HL-60 (cell line): ENCODE measurements around the gene EPC1.
A peak's percentile ranks its signal among the peaks of the same experiment; 100 is the strongest.

ENCODE experiments used
- DNase-seq, 2 experiments: peaks; one replicate each; pipeline ENCODE4 v3.0.0-alpha.2; 2010 to 2020; ENCODE audit warnings: low read depth in 1 of 2, low spot score in 1 of 2
- H3K27ac ChIP-seq: fragments of 250-450 bp; sonication (Bioruptor Pico); replicated peaks from 2 replicates; pipeline ENCODE4 v1.5.1; 2020; ENCODE audit warnings: mild to moderate bottlenecking, moderate library complexity
- H3K27me3 ChIP-seq: fragments of 250-450 bp; sonication (Bioruptor Pico); 2 replicates; pipeline ENCODE4 v1.5.1; 2021; ENCODE audit warnings: mild to moderate bottlenecking, moderate library complexity; ENCODE audit not compliant: insufficient read depth, poor library complexity, severe bottlenecking
- H3K4me3 ChIP-seq: replicated peaks from 2 replicates; pipeline ENCODE4 v1.5.1; 2011; ENCODE audit warnings: mild to moderate bottlenecking, control low read depth, low read length; ENCODE audit not compliant: insufficient read depth
- GABPA ChIP-seq: IDR thresholded peaks from 2 replicates; pipeline ENCODE4 v1.6.1; 2012; ENCODE audit warnings: low read depth
- POLR2AphosphoS5 ChIP-seq: IDR thresholded peaks from 2 replicates; pipeline ENCODE4 v1.6.1; 2012; ENCODE audit warnings: low read depth
- SPI1 ChIP-seq: IDR thresholded peaks from 2 replicates; pipeline ENCODE4 v1.6.1; 2012; ENCODE audit warnings: low read depth, mild to moderate bottlenecking, borderline replicate concordance
- TF ChIP-seq, protein P1 (sequence below): IDR thresholded peaks from 2 replicates; pipeline ENCODE4 v1.6.1; 2012; ENCODE audit warnings: low read depth; ENCODE audit not compliant: insufficient replicate concordance
- TF ChIP-seq, protein P2 (sequence below): IDR thresholded peaks from one replicate; pipeline ENCODE4 v1.5.1; 2011; ENCODE audit warnings: low read length, control low read depth, inconsistent platforms; ENCODE audit not compliant: insufficient read depth

The EPC1 gene

DNA sequence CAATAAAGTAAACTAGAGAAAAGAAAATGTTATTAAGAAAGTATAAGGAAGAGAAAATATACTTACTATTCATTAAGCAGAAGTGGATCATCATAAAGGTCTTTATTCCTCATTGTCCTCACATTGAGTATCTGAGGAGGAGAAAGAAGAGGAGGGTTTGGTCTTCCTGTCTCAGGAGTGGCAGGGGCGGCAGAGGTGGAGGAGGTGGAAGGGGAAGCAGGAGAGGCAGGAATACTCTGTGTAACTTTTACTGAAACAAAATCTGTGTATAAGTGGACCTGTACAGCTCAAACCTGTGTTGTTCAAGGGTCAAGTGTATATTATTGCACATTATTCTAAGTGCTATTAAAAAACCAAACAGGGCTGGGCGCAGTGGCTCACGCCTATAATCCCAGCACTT is 34.2 kb upstream of the EPC1 start:
- TF ChIP-seq GABPA (no peak), POLR2AphosphoS5 (no peak), SPI1 (no peak)
- TF ChIP-seq, protein P1, sequence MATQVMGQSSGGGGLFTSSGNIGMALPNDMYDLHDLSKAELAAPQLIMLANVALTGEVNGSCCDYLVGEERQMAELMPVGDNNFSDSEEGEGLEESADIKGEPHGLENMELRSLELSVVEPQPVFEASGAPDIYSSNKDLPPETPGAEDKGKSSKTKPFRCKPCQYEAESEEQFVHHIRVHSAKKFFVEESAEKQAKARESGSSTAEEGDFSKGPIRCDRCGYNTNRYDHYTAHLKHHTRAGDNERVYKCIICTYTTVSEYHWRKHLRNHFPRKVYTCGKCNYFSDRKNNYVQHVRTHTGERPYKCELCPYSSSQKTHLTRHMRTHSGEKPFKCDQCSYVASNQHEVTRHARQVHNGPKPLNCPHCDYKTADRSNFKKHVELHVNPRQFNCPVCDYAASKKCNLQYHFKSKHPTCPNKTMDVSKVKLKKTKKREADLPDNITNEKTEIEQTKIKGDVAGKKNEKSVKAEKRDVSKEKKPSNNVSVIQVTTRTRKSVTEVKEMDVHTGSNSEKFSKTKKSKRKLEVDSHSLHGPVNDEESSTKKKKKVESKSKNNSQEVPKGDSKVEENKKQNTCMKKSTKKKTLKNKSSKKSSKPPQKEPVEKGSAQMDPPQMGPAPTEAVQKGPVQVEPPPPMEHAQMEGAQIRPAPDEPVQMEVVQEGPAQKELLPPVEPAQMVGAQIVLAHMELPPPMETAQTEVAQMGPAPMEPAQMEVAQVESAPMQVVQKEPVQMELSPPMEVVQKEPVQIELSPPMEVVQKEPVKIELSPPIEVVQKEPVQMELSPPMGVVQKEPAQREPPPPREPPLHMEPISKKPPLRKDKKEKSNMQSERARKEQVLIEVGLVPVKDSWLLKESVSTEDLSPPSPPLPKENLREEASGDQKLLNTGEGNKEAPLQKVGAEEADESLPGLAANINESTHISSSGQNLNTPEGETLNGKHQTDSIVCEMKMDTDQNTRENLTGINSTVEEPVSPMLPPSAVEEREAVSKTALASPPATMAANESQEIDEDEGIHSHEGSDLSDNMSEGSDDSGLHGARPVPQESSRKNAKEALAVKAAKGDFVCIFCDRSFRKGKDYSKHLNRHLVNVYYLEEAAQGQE: no peak
- TF ChIP-seq, protein P2, sequence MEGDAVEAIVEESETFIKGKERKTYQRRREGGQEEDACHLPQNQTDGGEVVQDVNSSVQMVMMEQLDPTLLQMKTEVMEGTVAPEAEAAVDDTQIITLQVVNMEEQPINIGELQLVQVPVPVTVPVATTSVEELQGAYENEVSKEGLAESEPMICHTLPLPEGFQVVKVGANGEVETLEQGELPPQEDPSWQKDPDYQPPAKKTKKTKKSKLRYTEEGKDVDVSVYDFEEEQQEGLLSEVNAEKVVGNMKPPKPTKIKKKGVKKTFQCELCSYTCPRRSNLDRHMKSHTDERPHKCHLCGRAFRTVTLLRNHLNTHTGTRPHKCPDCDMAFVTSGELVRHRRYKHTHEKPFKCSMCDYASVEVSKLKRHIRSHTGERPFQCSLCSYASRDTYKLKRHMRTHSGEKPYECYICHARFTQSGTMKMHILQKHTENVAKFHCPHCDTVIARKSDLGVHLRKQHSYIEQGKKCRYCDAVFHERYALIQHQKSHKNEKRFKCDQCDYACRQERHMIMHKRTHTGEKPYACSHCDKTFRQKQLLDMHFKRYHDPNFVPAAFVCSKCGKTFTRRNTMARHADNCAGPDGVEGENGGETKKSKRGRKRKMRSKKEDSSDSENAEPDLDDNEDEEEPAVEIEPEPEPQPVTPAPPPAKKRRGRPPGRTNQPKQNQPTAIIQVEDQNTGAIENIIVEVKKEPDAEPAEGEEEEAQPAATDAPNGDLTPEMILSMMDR: no peak
- Histone ChIP-seq H3K4me3 (no peak overlapping the region), H3K27me3 (no peaks in the 10 kb centered on the region), H3K27ac (no peak overlapping the region)
- no peak for DNase-seq

DNA sequence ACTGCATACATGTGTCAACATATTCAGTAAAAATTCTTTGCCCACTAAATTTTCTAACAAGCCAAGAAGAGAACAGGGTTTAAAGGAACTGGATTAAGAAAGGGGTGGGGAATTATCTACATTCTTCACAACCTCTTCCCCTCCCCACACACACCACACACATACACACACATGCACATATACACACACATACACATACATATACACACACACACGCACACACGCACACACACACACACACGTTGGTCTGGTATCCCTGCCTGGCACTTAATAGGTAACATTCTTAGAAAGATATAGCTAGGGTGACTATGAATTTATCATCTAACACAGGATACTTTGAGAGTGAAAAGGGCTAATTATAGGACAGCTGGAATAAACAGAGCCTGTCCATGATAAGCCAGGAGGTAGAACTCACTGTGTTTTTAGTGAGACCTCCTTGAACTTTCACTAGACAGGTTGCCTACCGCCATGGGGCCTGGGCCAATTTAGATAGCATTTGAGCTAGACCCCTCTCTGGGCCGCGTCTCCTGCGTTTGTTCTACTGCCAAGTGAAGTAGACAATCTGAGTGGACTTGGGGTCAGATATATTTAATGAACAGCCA is 33.1 kb upstream of the EPC1 start:
- no peak for DNase-seq
- H3K27ac ChIP-seq: no peak overlapping the region; the same call in 1 of the 2 replicates
- no peaks in the 10 kb centered on the region for H3K27me3 ChIP-seq
- TF ChIP-seq, protein P2: no peak
- no peak for TF ChIP-seq POLR2AphosphoS5
- TF ChIP-seq GABPA: no peak
- TF ChIP-seq SPI1: no peak
- TF ChIP-seq, protein P1: no peak
- no peak overlapping the region for H3K4me3 ChIP-seq

DNA sequence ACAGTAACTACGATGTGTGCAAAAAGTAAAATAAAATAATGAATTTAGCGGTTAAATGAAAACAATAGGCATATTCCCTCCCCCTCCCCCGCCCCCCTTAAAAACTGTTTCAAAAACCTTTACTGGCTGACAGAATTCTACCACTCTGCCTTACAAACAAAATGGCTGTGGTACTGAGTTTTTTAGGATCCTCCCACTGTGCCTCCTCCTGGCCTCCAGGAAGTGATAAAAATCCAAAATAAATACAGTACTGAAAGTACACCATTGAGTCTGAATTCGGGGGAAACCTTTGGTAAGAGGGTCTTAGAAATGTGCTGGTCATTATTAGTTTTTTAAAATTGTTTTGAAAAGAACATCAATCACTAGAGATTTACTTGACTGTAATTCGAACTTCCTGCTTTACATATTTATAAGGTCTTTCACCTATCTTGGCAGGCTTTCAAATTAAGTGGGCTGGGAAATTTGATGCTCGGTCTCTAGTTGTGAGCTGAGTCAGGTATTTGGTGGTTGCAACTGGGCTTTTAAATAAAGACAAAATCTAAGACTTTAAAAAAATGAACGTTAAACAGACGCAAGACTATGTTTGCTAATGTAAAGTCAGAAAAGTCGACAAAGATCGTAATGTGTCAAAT is 32.5 kb upstream of the EPC1 start:
- peak overlapping the region; percentile 52 for H3K4me3 ChIP-seq
- peak overlapping the region; percentile 84 for H3K27ac ChIP-seq
- no peaks in the 10 kb centered on the region for H3K27me3 ChIP-seq
- no peak for TF ChIP-seq GABPA
- peak in 1 of 2 experiments; percentile 26 for DNase-seq

DNA sequence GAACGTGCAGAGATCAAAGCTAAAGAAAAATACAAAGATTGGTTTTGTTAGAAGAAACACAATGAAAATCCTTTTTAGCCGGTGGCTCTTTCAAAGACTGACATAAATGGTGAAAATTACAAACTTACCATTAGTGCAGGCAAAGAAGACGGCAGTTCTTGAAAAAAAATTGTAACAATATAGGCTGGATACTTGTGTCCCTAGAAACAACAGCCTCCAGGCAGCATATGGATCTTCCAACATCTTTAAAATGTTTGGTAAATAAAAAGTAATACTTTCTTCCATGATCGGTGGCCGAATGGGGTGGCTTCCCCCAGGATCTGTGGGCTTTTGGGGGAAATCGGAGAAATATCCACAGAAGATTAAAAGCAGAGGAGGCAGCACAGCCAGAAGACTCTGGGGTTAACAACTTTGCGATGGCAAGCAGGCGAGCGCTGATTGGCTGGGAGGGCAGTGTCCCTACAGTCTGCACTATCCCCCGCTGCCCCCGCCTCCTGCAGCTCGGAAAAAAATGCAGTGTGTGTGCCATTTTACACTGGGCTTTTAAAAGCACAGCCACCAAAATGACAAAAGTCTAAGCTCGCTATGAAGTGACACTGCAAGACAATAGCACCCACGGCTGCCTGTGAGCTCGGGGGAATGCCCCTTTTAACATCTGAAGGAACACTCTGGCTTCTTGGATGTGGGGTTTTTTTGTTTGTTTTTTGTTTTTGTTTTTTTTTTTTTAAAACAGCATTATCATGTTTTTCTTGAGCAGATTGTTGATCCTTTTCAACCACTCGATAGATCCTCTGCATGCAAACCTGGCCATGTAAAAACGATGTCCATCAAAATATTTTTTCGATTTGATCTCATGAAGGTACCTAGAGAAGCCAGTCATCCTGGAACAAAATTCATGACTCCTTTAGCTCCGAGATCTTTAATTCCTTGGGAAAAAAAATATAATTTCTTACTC is 31.7 kb upstream of the EPC1 start:
- no peaks in the 10 kb centered on the region for H3K27me3 ChIP-seq
- TF ChIP-seq GABPA: no peak
- TF ChIP-seq, protein P1: peak; percentile 29
- TF ChIP-seq POLR2AphosphoS5: peak; percentile 54; the same call in 1 of the 2 replicates
- peak; percentile 76 to 93 for DNase-seq
- peak overlapping the region; percentile 52 for H3K4me3 ChIP-seq
- H3K27ac ChIP-seq: peak overlapping the region; percentile 84
